Measurements from ENCODE around the gene RNF25.

- TF ChIP-seq, protein P1, sequence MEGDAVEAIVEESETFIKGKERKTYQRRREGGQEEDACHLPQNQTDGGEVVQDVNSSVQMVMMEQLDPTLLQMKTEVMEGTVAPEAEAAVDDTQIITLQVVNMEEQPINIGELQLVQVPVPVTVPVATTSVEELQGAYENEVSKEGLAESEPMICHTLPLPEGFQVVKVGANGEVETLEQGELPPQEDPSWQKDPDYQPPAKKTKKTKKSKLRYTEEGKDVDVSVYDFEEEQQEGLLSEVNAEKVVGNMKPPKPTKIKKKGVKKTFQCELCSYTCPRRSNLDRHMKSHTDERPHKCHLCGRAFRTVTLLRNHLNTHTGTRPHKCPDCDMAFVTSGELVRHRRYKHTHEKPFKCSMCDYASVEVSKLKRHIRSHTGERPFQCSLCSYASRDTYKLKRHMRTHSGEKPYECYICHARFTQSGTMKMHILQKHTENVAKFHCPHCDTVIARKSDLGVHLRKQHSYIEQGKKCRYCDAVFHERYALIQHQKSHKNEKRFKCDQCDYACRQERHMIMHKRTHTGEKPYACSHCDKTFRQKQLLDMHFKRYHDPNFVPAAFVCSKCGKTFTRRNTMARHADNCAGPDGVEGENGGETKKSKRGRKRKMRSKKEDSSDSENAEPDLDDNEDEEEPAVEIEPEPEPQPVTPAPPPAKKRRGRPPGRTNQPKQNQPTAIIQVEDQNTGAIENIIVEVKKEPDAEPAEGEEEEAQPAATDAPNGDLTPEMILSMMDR (conservative IDR thresholded peaks at IDR 0.05 in 1 of 2, IDR thresholded peaks at IDR 0.05 in 1 of 2; ENCODE audit: extremely low read depth in 1 of 2, insufficient read depth in 1 of 2, low read depth in 1 of 2, low read length in 2 of 2), result no peak
- TF ChIP-seq EZH2 (IDR thresholded peaks at IDR 0.05; ENCODE audit: borderline replicate concordance, low read length), result no peak
These were observed 7.9 kb downstream of the RNF25 start for GRCh38 chr2:218663901-218664300.

Data from mammary epithelial cell (primary cell).